GM12874 (cell line): ENCODE measurements around the gene ILKAP.

Experiments used
- CTCF ChIP-seq: IDR thresholded peaks from 2 replicates; pipeline ENCODE4 v1.5.1; 2011; ENCODE audit warnings: low read depth, mild to moderate bottlenecking, control low read depth, low read length, moderate library complexity; ENCODE audit not compliant: insufficient read depth

The ILKAP gene

GRCh38 chr2:238239863-238240756 is 36.6 kb upstream of the ILKAP start, which contains the start of gene HES6:
TSS of gene HES6 (minus strand) at chr2:238240038. CDS start at chr2:238239905, 133 bp downstream.
- TF ChIP-seq CTCF, result no peak

GRCh38 chr2:238239543-238239862 is 36.0 kb upstream of the ILKAP start:
- no peak for TF ChIP-seq CTCF

- TF ChIP-seq CTCF, result no peak
These were observed 35.5 kb upstream of the ILKAP start for GRCh38 chr2:238238766-238239542.

GRCh38 chr2:238238311-238238765 is 34.8 kb upstream of the ILKAP start:
- TF ChIP-seq CTCF, result no peak

GRCh38 chr2:238237431-238238135 is 34.1 kb upstream of the ILKAP start:
- no peak for TF ChIP-seq CTCF

GRCh38 chr2:238236571-238236970 is 33.1 kb upstream of the ILKAP start:
- TF ChIP-seq CTCF, result no peak

GRCh38 chr2:238235856-238236255 is 32.4 kb upstream of the ILKAP start:
- TF ChIP-seq CTCF, result no peak
